Measurements from ENCODE around the gene WNT3A.

WNT3A gene

GRCh38 chr1:228032041-228032440 lies 25.2 kb downstream of the WNT3A start:
- Histone ChIP-seq H3K4me2 (ENCODE audit: low read depth, low read length) (no peak overlapping the region), H3K4me1 (ENCODE audit: low read length) (no peaks in the 10 kb centered on the region), H3K27ac (ENCODE audit: low read length) (no peak overlapping the region), H4K20me1 (ENCODE audit: insufficient read depth, low read length) (no peaks in the 10 kb centered on the region), H3K9me3 (replicated peaks; ENCODE audit: insufficient read depth, low read length) (no peaks in the 10 kb centered on the region), H3K9me2 (replicated peaks; ENCODE audit: insufficient read depth, low read length) (no peaks in the 10 kb centered on the region), H3K36me3 (replicated peaks; ENCODE audit: insufficient read depth, low read length) (no peaks in the 10 kb centered on the region), H2AFZ (ENCODE audit: low read length) (no peak overlapping the region), H3K79me2 (ENCODE audit: low read length) (no peaks in the 10 kb centered on the region), H3F3A (ENCODE audit: insufficient read depth, low read length) (no peaks in the 10 kb centered on the region), H3K27me3 (replicated peaks; ENCODE audit: insufficient read depth, low read length) (no peaks in the 10 kb centered on the region), H3K9ac (ENCODE audit: low read length) (no peak overlapping the region), H3K4me3 (ENCODE audit: low read length) (no peak overlapping the region)
- no peak for TF ChIP-seq CTCF (IDR thresholded peaks at IDR 0.05; ENCODE audit: low read length)
- no peak for TF ChIP-seq EZH2 (optimal IDR thresholded peaks at IDR 0.05; ENCODE audit: low read depth, low read length)
- TF ChIP-seq EZH2phosphoT487 (IDR thresholded peaks at IDR 0.05; ENCODE audit: low read length), result no peak
- DNase-seq, result no peak

GRCh38 chr1:228033376-228033775 lies 26.6 kb downstream of the WNT3A start:
- no peaks in the 10 kb centered on the region for H4K20me1 ChIP-seq (ENCODE audit: insufficient read depth, low read length)

GRCh38 chr1:228034954-228035837 lies 28.4 kb downstream of the WNT3A start:
- no peaks in the 10 kb centered on the region for H3K36me3 ChIP-seq (replicated peaks; ENCODE audit: insufficient read depth, low read length)
- H2AFZ ChIP-seq (ENCODE audit: low read length), result no peak overlapping the region
- no peak overlapping the region for H3K4me3 ChIP-seq (ENCODE audit: low read length)
- no peaks in the 10 kb centered on the region for H4K20me1 ChIP-seq (ENCODE audit: insufficient read depth, low read length)
- no peak overlapping the region for H3K27ac ChIP-seq (ENCODE audit: low read length)
- TF ChIP-seq EZH2 (optimal IDR thresholded peaks at IDR 0.05; ENCODE audit: low read depth, low read length) (no peak), CTCF (IDR thresholded peaks at IDR 0.05; ENCODE audit: low read length) (no peak), EZH2phosphoT487 (IDR thresholded peaks at IDR 0.05; ENCODE audit: low read length) (no peak)
- H3K4me1 ChIP-seq (ENCODE audit: low read length), result no peaks in the 10 kb centered on the region
- H3K4me2 ChIP-seq (ENCODE audit: low read depth, low read length), result no peak overlapping the region
- H3K9ac ChIP-seq (ENCODE audit: low read length), result no peak overlapping the region
- no peaks in the 10 kb centered on the region for H3K9me2 ChIP-seq (replicated peaks; ENCODE audit: insufficient read depth, low read length)
- H3F3A ChIP-seq (ENCODE audit: insufficient read depth, low read length), result no peaks in the 10 kb centered on the region
- no peak for DNase-seq
- H3K9me3 ChIP-seq (replicated peaks; ENCODE audit: insufficient read depth, low read length), result no peaks in the 10 kb centered on the region
- H3K27me3 ChIP-seq (replicated peaks; ENCODE audit: insufficient read depth, low read length), result no peaks in the 10 kb centered on the region
- H3K79me2 ChIP-seq (ENCODE audit: low read length), result no peaks in the 10 kb centered on the region

More at GRCh38 chr1:228033376-228033775, 26.6 kb downstream of the WNT3A start:
- Histone ChIP-seq H3K27me3 (replicated peaks; ENCODE audit: insufficient read depth, low read length) (no peaks in the 10 kb centered on the region), H2AFZ (ENCODE audit: low read length) (no peak overlapping the region), H3K4me3 (ENCODE audit: low read length) (no peak overlapping the region), H3K4me1 (ENCODE audit: low read length) (no peaks in the 10 kb centered on the region), H3K36me3 (replicated peaks; ENCODE audit: insufficient read depth, low read length) (no peaks in the 10 kb centered on the region), H3K9me2 (replicated peaks; ENCODE audit: insufficient read depth, low read length) (no peaks in the 10 kb centered on the region), H3K4me2 (ENCODE audit: low read depth, low read length) (no peak overlapping the region), H3K79me2 (ENCODE audit: low read length) (no peaks in the 10 kb centered on the region), H3F3A (ENCODE audit: insufficient read depth, low read length) (no peaks in the 10 kb centered on the region), H3K27ac (ENCODE audit: low read length) (no peak overlapping the region), H3K9me3 (replicated peaks; ENCODE audit: insufficient read depth, low read length) (no peaks in the 10 kb centered on the region), H3K9ac (ENCODE audit: low read length) (no peak overlapping the region)
- TF ChIP-seq EZH2phosphoT487 (IDR thresholded peaks at IDR 0.05; ENCODE audit: low read length), result no peak
- TF ChIP-seq CTCF (IDR thresholded peaks at IDR 0.05; ENCODE audit: low read length), result no peak
- TF ChIP-seq EZH2 (optimal IDR thresholded peaks at IDR 0.05; ENCODE audit: low read depth, low read length), result no peak
- DNase-seq, result no peak

Measured in MM.1S (cell line).